ENCODE results near the gene STRIP2. TPM values are rescaled to one million over a fixed set of nuclear protein-coding genes. Genes with fewer than 3 reads are reported as not detected.
A peak's percentile ranks its signal among the peaks of the same experiment; 100 is the strongest.

STRIP2 gene, protein sequence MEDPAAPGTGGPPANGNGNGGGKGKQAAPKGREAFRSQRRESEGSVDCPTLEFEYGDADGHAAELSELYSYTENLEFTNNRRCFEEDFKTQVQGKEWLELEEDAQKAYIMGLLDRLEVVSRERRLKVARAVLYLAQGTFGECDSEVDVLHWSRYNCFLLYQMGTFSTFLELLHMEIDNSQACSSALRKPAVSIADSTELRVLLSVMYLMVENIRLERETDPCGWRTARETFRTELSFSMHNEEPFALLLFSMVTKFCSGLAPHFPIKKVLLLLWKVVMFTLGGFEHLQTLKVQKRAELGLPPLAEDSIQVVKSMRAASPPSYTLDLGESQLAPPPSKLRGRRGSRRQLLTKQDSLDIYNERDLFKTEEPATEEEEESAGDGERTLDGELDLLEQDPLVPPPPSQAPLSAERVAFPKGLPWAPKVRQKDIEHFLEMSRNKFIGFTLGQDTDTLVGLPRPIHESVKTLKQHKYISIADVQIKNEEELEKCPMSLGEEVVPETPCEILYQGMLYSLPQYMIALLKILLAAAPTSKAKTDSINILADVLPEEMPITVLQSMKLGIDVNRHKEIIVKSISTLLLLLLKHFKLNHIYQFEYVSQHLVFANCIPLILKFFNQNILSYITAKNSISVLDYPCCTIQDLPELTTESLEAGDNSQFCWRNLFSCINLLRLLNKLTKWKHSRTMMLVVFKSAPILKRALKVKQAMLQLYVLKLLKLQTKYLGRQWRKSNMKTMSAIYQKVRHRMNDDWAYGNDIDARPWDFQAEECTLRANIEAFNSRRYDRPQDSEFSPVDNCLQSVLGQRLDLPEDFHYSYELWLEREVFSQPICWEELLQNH
- total RNA-seq (2011; cell fraction: chromatin; rRNA removed; ENCODE audit: low replicate concordance): 202 and 262 TPM in 2 replicates
- 90.7 and 112 TPM in 2 replicates for total RNA-seq (2011; cell fraction: nucleolus; rRNA removed)
- 109 and 122 TPM in 2 replicates for total RNA-seq (2011; cell fraction: nucleoplasm; rRNA removed)
- total RNA-seq (2014; rRNA removed) (38.5 and 39.8 TPM in 2 replicates), total RNA-seq (2014; rRNA removed; fragmentation: Illumina TruSeq; extraction: Trizol) (40.8 and 41.7 TPM in 2 replicates), total RNA-seq (2015; rRNA removed; fragmentation: Illumina TruSeq; extraction: Trizol) (52.4 and 54.7 TPM in 2 replicates), total RNA-seq (2021) (50.3 and 56.3 TPM in 2 replicates), polyA plus RNA-seq (2011; rRNA removed) (81.8 and 104 TPM in 2 replicates), polyA plus RNA-seq (2014; fragmentation: Illumina TruSeq; extraction: Trizol) (42.3 TPM in 2 replicates), polyA plus RNA-seq (2014; fragmentation: Nextera tagmentation; extraction: Ambion mirVana) (10 to 100 TPM; 10.1 to 13.8 TPM), polyA plus RNA-seq (2014; rRNA removed) (52.9 and 55.1 TPM in 2 replicates), polyA minus RNA-seq (2011; rRNA and poly(A)+ RNA removed) (62.4 and 66.1 TPM in 2 replicates), Bru-seq, nascent RNA (percentile 94 among the genes with signal in this experiment), BruChase-seq, experiment 1, labeled RNA remaining after a 2-hour chase (percentile 92 among the genes with signal in this experiment), BruChase-seq, experiment 2, labeled RNA remaining after a 6-hour chase (percentile 93 among the genes with signal in this experiment)
- polyA plus RNA-seq (2011; cell fraction: cytosol; rRNA removed): 27.2 and 41.8 TPM in 2 replicates
- polyA plus RNA-seq (2011; cell fraction: nucleus; rRNA removed): 388 and 426 TPM in 2 replicates
- 46.1 and 56.3 TPM in 2 replicates for polyA plus RNA-seq (2012)
- polyA minus RNA-seq (2011; cell fraction: cytosol; rRNA and poly(A)+ RNA removed): 32.6 and 37.9 TPM in 2 replicates
- polyA minus RNA-seq (2011; cell fraction: nucleus; rRNA and poly(A)+ RNA removed): 79.6 and 139 TPM in 2 replicates
- long read RNA-seq, experiment 1, full-length matches to known transcripts: 13 of 94 reads
- long read RNA-seq, experiment 1, partial matches to known transcripts: 39 of 94 reads
- long read RNA-seq, experiment 1, other reads (novel, unspliced or antisense): 42 of 94 reads
- long read RNA-seq, experiment 2, full-length matches to known transcripts: 4 of 19 reads
- long read RNA-seq, experiment 2, partial matches to known transcripts: 4 of 19 reads
- long read RNA-seq, experiment 2, other reads (novel, unspliced or antisense): 11 of 19 reads
- long read RNA-seq, experiment 3, partial matches to known transcripts: 2 of 11 reads
- long read RNA-seq, experiment 3, other reads (novel, unspliced or antisense): 7 of 11 reads

DNA sequence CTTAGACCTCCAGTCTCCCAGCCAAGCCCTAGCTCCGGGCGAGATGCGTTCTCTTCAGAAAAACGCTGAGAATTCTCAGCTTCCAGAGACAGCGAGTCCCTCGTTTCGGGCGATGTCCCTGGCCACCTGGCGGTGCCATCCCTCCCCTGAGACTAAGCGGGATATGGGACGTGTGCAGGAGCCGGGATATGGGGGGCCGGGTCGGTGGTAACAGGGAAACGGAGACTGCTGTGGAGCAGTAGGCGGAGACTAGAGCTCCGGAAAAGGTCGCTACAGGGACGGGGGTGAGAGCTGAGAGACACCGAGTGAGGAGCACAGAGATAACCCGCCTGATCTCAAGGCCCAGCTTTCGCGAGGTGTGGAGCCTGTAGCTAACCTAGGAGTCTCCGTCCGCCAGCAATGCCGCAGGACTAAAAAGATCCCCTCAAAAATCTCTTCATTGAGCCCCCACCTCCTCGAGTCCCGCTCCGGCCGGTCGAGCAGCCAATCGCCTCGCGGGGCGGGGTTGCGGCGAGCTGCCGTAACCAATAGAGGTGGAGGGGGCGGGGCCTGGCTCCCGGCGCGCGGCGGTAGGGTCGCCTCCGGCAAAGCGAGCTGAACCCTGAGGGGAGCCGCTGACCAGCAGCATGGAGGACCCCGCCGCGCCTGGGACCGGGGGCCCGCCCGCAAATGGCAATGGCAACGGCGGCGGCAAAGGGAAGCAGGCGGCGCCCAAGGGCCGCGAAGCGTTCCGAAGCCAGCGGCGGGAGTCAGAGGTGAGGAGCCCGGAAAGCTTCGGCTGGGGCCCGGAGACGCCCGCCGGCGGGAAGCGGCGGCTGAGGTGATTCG lies at the start of gene STRIP2:
STRIP2 (plus strand) TSS at position 586 of the 828 bp plus-strand sequence; CDS start at position 627, 41 bp downstream.
- Histone ChIP-seq H3K4me1 (replicated peaks in 1 of 2; ENCODE audit: control insufficient read depth in 2 of 2, insufficient read depth in 2 of 2, low read length in 2 of 2) (peaks cover 37 to 50% of the 10 kb centered on the region in 2 experiments), H3K9ac (ENCODE audit: insufficient read depth in 1 of 2, low read depth in 2 of 2, low read length in 2 of 2) (peak within 1 kb of the TSS; percentile 75 to 99), H3K4me3 (peak within 1 kb of the TSS; percentile 60), H3K36me3 (ENCODE audit: control insufficient read depth, insufficient read depth, low read length) (peaks cover 16% of the 10 kb centered on the region; the same call in 2 of the 3 replicates), H3K79me2 (ENCODE audit: control insufficient read depth, insufficient read depth, low read length) (peaks cover 43% of the 10 kb centered on the region), H3K4me2 (ENCODE audit: insufficient read depth, low read length) (peak within 1 kb of the TSS; percentile 86), H3K27me3 (ENCODE audit: control insufficient read depth in 2 of 2, insufficient read depth in 2 of 2, low read length in 2 of 2) (no peaks in the 10 kb centered on the region), H3K9me1 (ENCODE audit: control insufficient read depth, insufficient read depth, low read length) (no peaks in the 10 kb centered on the region), H3K27ac (ENCODE audit: extremely low read depth, low read depth, low read length) (peak within 1 kb of the TSS; percentile 67), H4K20me1 (replicated peaks; ENCODE audit: control insufficient read depth, insufficient read depth, low read length) (no peaks in the 10 kb centered on the region), H2AFZ (ENCODE audit: low read depth, low read length) (peak within 1 kb of the TSS; percentile 96), H3K9me3 (replicated peaks; ENCODE audit: control insufficient read depth, insufficient read depth, low read depth, low read length) (no peaks in the 10 kb centered on the region)
- intact Hi-C loops (cut with micrococcal nuclease): no loop called here
- POLR2A ChIA-PET: interaction anchor here (0.6 to 4.8 kb wide), 24 partner anchors 9 to 1318 kb away, joined by 3 to 44 read pairs (median 4); no protein-coding TSS in a partner anchor
- CTCF ChIA-PET (ENCODE audit: low intra/inter-chr PET ratio): no interaction called here
- TSS peak; percentile 94 for BruUV-seq (replicated peaks)
- DNase-seq (ENCODE audit: extremely low read depth in 1 of 4, low spot score in 3 of 4) (peak; percentile 98 to 99 (median 99)), ATAC-seq (peak; percentile 90), FAIRE-seq (peak; percentile 65)
- in situ Hi-C loops (cut with MboI): no loop called here
- 1% methylated on average over 75 of the region's 75 CpGs for WGBS (ENCODE audit: insufficient coverage, low coverage, missing lambda C conversion rate)
- TF ChIP-seq DDX20 (tag; IDR thresholded peaks at IDR 0.05; ENCODE audit: low read depth) (no peak), NR1H2 (CRISPR knock-in tag; IDR thresholded peaks at IDR 0.05) (peak; percentile 98), PURB (CRISPR knock-in tag; IDR thresholded peaks at IDR 0.05; ENCODE audit: low read depth) (no peak), TCF3 (CRISPR knock-in tag; IDR thresholded peaks at IDR 0.05) (peak; percentile 30; the same call in 1 of the 2 replicates), MBD1 (CRISPR knock-in tag; IDR thresholded peaks at IDR 0.05) (no peak)
- TF ChIP-seq, protein P1, sequence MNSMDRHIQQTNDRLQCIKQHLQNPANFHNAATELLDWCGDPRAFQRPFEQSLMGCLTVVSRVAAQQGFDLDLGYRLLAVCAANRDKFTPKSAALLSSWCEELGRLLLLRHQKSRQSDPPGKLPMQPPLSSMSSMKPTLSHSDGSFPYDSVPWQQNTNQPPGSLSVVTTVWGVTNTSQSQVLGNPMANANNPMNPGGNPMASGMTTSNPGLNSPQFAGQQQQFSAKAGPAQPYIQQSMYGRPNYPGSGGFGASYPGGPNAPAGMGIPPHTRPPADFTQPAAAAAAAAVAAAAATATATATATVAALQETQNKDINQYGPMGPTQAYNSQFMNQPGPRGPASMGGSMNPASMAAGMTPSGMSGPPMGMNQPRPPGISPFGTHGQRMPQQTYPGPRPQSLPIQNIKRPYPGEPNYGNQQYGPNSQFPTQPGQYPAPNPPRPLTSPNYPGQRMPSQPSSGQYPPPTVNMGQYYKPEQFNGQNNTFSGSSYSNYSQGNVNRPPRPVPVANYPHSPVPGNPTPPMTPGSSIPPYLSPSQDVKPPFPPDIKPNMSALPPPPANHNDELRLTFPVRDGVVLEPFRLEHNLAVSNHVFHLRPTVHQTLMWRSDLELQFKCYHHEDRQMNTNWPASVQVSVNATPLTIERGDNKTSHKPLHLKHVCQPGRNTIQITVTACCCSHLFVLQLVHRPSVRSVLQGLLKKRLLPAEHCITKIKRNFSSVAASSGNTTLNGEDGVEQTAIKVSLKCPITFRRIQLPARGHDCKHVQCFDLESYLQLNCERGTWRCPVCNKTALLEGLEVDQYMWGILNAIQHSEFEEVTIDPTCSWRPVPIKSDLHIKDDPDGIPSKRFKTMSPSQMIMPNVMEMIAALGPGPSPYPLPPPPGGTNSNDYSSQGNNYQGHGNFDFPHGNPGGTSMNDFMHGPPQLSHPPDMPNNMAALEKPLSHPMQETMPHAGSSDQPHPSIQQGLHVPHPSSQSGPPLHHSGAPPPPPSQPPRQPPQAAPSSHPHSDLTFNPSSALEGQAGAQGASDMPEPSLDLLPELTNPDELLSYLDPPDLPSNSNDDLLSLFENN (IDR thresholded peaks at IDR 0.05; ENCODE audit: low read depth in 2 of 2, low read length in 2 of 2): no peak

All from K562 (cell line).